Neuron (in vitro differentiated cells): ENCODE measurements around the gene SLC29A2.
A peak's percentile ranks its signal among the peaks of the same experiment; 100 is the strongest.
"Not testable (repeated sequence)": the region's sequence is repeated elsewhere in the genome, so short reads cannot be mapped to it uniquely, and the experiment has no call there.

Experiments
- H2AFZ ChIP-seq: one replicate; pipeline ENCODE4 v1.6.1; 2013; ENCODE audit warnings: low read depth, mild to moderate bottlenecking, inconsistent platforms, low read length, moderate library complexity
- H3K27me3 ChIP-seq: one replicate; pipeline ENCODE4 v1.6.1; 2013; ENCODE audit warnings: low read length; ENCODE audit not compliant: insufficient read depth
- H3K36me3 ChIP-seq: one replicate; pipeline ENCODE4 v1.6.1; 2013; ENCODE audit warnings: low read length; ENCODE audit not compliant: insufficient read depth
- H3K4me1 ChIP-seq: one replicate; pipeline ENCODE4 v1.6.1; 2013; ENCODE audit warnings: low read length; ENCODE audit not compliant: insufficient read depth
- H3K4me3 ChIP-seq: 2 replicates; pipeline ENCODE4 v1.5.1; 2013; ENCODE audit warnings: mild to moderate bottlenecking, low read length, moderate library complexity
- H3K9me3 ChIP-seq: one replicate; pipeline ENCODE4 v1.6.1; 2013; ENCODE audit warnings: low read length

Gene SLC29A2

GRCh38 chr11:66410191-66410590, 38.6 kb upstream of the SLC29A2 start:
- H3K36me3 ChIP-seq: no peaks in the 10 kb centered on the region
- no peak overlapping the region for H3K4me3 ChIP-seq
- H3K27me3 ChIP-seq: peaks cover 3% of the 10 kb centered on the region
- no peak overlapping the region for H2AFZ ChIP-seq
- H3K9me3 ChIP-seq: no peaks in the 10 kb centered on the region
- H3K4me1 ChIP-seq: peaks cover 3% of the 10 kb centered on the region

GRCh38 chr11:66409226-66409625, 37.7 kb upstream of the SLC29A2 start:
- Histone ChIP-seq H3K4me3 (peak overlapping the region; percentile 19), H3K27me3 (peaks cover 10% of the 10 kb centered on the region)

DNA sequence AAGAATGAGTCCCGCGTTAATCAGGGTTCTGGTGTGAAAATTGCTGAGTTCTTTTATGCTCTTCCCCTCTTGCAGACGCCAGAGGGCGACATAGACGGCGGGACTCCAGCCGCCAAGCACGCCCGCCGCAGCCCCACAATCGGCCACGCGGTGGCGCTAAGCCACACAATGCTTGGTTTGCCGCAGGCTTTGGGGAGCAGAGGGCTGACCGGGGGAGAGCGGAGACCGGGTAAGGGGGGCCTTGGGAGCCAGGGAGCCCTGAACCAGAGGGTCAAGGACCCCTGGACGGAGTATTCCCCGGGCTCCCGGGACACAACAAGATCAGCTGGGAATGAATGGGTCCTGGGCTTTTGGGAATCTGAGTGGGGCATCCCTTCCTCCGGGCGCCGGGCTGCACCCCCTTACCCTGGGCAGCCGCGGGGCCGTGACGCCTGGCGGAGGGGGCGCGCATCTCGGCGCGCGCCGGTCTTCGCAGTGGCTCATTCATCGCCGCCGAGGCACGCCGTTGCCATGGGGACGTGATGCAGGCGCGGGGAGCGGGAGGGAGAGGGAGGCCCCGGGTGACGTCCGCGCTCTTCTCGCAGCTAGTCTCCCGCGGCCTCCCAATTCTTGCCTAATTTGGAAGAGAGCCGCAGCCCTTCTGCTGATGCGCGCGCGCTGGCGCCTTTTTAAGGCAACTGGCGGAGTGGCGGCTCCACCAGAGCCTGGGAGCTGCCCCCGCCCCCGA, 37.1 kb upstream of the SLC29A2 start:
- peaks cover 3% of the 10 kb centered on the region for H3K4me1 ChIP-seq
- peak overlapping the region; percentile 49 for H3K4me3 ChIP-seq
- H2AFZ ChIP-seq: peak overlapping the region; percentile 12
- H3K36me3 ChIP-seq: no peaks in the 10 kb centered on the region
- H3K27me3 ChIP-seq: peaks cover 10% of the 10 kb centered on the region
- H3K9me3 ChIP-seq: no peaks in the 10 kb centered on the region

More at GRCh38 chr11:66409226-66409625, 37.7 kb upstream of the SLC29A2 start:
- H3K9me3 ChIP-seq: no peaks in the 10 kb centered on the region
- no peaks in the 10 kb centered on the region for H3K36me3 ChIP-seq
- H2AFZ ChIP-seq: peak overlapping the region; percentile 12
- peaks cover 3% of the 10 kb centered on the region for H3K4me1 ChIP-seq

- peaks cover 3% of the 10 kb centered on the region for H3K4me1 ChIP-seq
- no peaks in the 10 kb centered on the region for H3K9me3 ChIP-seq
- no peaks in the 10 kb centered on the region for H3K36me3 ChIP-seq
- no peak overlapping the region for H3K4me3 ChIP-seq
- peaks cover 10% of the 10 kb centered on the region for H3K27me3 ChIP-seq
- H2AFZ ChIP-seq: no peak overlapping the region
Measured at GRCh38 chr11:66407651-66408050, 36.1 kb upstream of the SLC29A2 start.

DNA sequence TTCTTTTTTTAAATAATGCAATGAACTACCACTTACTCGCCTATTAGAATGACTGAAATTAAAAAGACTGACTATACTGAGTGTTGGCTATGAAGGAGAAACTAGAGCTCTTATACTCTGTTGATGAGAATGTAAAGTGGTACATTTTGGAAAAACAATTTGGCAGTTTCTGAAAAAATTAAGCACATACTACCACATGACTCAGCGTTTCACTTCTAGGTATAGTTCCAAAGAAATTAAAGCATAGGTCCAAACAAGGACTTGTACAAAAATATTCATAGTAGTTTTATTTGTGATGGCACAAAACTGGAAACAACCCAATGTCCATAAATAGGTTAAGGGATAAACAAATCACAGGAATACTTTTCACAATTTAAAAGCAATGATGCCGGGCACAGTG, 22.4 kb upstream of the SLC29A2 start:
- no peak overlapping the region for H3K4me3 ChIP-seq
- no peaks in the 10 kb centered on the region for H3K27me3 ChIP-seq

GRCh38 chr11:66391322-66391721, 19.8 kb upstream of the SLC29A2 start:
- Histone ChIP-seq H3K9me3 (no peaks in the 10 kb centered on the region), H3K27me3 (peaks cover 4% of the 10 kb centered on the region), H3K4me1 (no peaks in the 10 kb centered on the region), H3K36me3 (no peaks in the 10 kb centered on the region), H3K4me3 (no peak overlapping the region), H2AFZ (no peak overlapping the region)

More for the DNA sequence above, 22.4 kb upstream of the SLC29A2 start:
- no peak overlapping the region for H2AFZ ChIP-seq
- H3K9me3 ChIP-seq: no peaks in the 10 kb centered on the region
- H3K36me3 ChIP-seq: no peaks in the 10 kb centered on the region
- no peaks in the 10 kb centered on the region for H3K4me1 ChIP-seq

DNA sequence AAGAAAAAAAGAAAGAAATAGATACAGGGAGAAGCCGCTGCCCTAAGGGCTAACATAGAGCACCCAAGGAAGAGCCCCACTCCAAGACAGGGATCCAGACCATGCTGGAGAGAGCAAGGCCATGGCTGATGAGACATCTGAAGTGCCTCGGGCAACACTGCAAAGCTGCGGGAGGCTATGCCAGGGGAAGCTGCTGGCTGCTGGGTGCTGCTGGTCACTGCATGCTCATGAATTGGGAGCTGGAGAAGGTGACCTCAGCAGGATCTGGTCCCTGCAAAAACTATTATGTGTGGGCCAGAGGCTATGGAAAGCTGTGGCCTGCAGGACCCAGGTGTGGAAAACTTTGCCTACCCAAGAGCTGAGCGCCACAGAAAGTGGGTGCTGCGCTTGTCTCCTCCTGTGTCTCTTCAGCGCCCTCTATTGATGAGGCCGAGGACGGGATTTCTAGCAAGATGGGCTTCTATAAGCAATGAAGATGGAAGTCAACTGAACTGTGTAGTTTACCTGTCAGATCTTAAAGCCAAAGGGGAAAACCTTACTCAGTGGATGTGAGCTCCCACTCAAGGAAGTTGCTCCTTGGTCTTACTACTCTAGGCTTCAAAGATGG, 17.3 kb upstream of the SLC29A2 start:
- H2AFZ ChIP-seq: no peak overlapping the region
- no peaks in the 10 kb centered on the region for H3K9me3 ChIP-seq
- no peak overlapping the region for H3K4me3 ChIP-seq
- no peaks in the 10 kb centered on the region for H3K36me3 ChIP-seq
- no peaks in the 10 kb centered on the region for H3K4me1 ChIP-seq
- H3K27me3 ChIP-seq: peaks cover 4% of the 10 kb centered on the region

DNA sequence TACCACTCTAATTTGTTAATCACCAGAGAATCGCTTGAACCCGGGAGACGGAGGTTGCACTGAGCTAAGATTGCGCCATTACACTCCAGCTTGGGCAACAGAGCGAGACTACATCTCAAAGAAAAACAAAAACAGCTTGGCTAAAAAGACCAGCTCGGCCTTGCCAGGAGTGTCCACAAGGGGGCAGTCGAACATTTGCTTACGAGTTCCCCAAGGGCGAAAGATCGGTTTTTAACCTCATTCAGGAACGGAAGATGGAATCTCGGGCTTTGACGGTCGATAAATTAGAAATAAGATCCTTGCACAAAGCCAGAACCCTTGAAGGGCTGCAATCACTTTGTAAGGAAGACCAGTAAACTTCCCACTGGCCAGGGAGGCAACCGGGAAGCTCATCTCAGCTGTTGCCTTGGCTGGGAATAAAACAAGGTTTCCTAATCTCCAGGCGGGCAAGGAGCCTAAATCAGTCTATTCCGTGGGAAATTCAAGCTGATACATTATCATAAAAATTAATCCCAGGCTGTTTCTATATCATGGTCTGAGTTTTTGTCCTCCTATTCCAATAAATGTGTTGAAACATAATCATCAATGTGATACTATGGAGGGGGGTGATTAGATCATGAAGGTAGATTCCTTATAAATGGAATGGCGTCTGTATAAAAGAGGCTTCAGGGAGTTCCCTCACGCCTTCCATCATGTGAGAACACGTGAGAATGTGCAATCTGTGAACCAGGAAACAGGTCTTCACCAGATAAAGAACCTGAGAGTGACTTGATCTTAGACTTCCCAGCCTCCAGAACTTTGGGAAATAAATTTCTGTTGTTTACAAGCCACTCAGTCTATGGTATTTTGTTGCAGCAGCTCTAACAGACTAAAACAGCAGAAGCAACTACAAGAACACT, 14.9 kb upstream of the SLC29A2 start:
- no peaks in the 10 kb centered on the region for H3K9me3 ChIP-seq
- H3K4me1 ChIP-seq: no peaks in the 10 kb centered on the region
- H3K4me3 ChIP-seq: peak overlapping the region; percentile 36
- no peak overlapping the region for H2AFZ ChIP-seq
- H3K27me3 ChIP-seq: peaks cover 4% of the 10 kb centered on the region
- no peaks in the 10 kb centered on the region for H3K36me3 ChIP-seq

- not testable (repeated sequence) for H3K4me3 ChIP-seq, H3K9me3 ChIP-seq, H3K27me3 ChIP-seq
Measured at GRCh38 chr11:66384316-66384715, 12.8 kb upstream of the SLC29A2 start.

DNA sequence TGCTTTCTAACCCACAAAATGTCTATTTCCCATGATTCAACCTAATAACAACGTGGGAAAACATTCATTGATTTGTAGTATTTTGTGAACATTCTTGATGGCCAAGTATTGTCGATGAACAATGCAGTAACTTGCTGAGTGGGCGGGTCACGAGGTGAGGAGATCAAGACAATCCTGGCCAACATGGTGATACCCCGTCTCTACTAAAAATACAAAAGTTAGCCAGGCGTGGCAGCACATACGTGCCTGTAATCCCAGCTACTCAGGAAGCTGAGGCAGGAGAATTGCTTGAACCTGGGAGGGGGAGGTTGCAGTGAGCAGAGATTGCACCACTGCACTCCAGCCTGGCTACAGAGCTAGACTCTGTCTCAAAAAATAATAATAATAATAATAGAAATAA, 8.7 kb upstream of the SLC29A2 start:
- H3K9me3 ChIP-seq, H3K4me3 ChIP-seq, H3K4me1 ChIP-seq, H3K27me3 ChIP-seq, H3K36me3 ChIP-seq, H2AFZ ChIP-seq: not testable (repeated sequence)

More at GRCh38 chr11:66384316-66384715, 12.8 kb upstream of the SLC29A2 start:
- not testable (repeated sequence) for H3K36me3 ChIP-seq, H2AFZ ChIP-seq, H3K4me1 ChIP-seq

- H2AFZ ChIP-seq, H3K9me3 ChIP-seq, H3K36me3 ChIP-seq, H3K4me3 ChIP-seq, H3K27me3 ChIP-seq: not testable (repeated sequence)
- peaks cover 25% of the 10 kb centered on the region for H3K4me1 ChIP-seq
Measured at GRCh38 chr11:66373690-66374287, 2.2 kb upstream of the SLC29A2 start.

- Histone ChIP-seq H3K36me3 (no peaks in the 10 kb centered on the region), H3K4me1 (peaks cover 25% of the 10 kb centered on the region), H3K4me3 (no peak overlapping the region), H3K27me3 (no peaks in the 10 kb centered on the region), H2AFZ (no peak overlapping the region), H3K9me3 (no peaks in the 10 kb centered on the region)
Measured at GRCh38 chr11:66373265-66373664, 1.7 kb upstream of the SLC29A2 start.
